SHP77 treated with DMSO at 0.1 percent for 48 hours (cell line): Measurements from ENCODE around the gene PPP2R2C.

Experiments
- DNase-seq: peaks from one replicate; lab custom pipeline; 2025; lab: John Stamatoyannopoulos, UW

PPP2R2C gene

DNA sequence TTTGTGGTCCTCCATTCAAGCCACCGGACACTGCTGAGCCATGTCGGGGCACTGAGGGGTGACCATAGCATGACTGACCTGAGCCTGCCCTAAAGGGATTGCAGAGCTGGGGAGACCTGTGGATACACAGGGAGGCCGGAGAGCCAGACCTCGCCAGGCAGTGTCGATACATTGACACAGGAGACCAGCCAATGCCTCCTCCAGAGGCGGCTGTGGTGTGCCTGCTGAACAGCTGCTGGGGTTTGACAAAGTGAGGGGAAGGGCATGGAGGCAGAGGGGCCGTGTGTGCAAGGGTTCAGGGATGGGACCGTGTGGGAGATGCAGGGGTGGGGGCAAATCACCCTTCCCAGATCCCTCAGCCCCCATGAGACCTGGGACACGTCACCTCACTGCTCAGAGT lies 48.0 kb downstream of the PPP2R2C start:
- no peak for DNase-seq

DNA sequence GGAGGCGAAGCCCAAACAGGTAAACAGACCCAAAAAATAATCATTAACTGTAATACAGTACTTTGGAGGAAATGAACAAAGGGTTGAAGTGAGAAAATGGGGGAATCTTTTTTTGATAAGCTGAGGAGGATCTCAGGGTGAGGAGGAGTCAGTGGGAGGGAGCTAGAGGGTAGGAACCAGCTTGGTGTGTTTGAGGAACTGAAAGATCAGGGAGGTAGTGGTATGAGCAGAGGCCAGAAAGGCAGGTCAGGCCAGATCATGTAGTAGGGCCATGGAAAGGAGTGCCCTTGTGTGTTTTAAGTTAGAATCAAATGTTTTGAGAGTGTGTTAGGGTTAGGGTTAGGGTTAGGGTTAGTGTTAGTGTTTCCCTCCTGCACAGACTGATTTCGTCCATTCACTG lies 48.8 kb downstream of the PPP2R2C start:
- DNase-seq, result no peak

DNA sequence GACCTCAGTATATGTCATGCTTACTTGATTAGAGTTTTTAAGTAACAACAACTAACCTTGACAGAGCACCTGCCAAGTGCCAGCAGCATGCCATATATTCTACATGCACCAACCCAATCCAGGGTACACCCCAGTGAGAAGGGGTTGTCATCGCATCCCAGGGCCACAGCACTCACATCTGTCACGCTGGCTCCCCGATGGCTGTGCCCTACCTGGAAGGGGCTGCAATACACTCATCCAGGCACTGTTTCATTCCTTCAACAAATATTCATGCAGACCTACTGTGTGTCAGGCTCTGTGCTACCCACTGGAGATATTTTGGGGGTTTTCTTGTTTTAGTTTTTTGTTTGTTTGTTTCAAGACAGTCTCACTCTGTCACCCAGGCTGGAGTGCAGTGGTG lies 49.5 kb downstream of the PPP2R2C start:
- no peak for DNase-seq

DNA sequence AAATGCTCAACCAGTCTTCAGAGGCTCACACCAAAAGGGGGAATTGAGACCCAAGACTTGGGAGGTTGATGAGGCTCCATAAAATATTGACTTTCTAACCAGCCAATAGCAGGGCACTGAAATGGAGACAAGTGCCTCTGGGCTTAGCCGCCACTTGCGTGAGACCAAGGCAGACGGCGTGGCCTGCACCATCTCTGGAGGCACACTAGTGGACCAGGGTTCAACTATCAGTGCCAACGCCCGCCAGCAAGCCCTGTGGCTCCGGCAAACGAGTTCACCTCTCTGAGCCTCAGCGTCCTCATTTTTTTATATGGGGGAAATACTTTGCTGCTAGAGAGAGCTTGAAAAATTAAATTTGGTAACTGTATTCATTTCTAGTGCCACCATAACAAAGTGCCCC lies 50.3 kb downstream of the PPP2R2C start:
- DNase-seq, result no peak

DNA sequence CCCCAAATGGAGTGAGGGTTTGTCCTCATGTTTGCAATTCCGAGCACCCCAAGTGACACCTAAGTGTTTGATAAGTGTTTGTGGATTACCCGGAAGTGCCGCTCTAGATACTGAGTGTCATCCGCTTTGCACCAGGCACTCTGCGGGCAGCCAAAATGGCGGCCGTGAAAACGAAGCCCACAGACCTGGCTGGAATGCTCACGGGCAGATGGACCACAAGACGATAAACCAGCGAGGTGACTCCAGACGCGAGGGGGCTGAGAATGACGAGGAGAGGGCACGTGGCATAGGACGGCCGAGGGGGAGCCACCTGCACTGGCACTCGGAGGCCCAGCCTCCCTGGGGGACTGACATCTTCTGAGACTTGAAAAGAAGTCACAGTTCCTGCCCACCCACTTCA lies 51.0 kb downstream of the PPP2R2C start:
- no peak for DNase-seq

DNA sequence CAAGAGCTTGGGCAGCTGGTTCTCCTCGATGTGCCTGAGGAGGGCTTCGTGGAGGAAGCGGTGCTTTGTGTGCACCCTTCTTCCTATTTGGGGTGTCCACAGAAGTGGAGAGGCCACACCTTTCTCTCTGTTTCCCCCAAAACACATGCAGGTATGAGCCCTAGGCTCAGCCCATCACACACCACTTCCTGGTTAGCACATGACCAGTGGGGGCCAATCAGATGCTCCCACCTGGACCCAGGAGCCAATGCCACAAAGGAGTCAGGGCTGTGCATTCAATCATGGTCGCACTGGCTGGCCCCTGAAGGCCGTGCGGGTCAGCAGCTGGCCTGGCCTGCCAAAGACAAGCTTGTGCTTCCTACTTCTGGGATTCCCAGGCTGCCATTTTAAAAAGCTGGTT lies 51.4 kb downstream of the PPP2R2C start:
- DNase-seq, result no peak

DNA sequence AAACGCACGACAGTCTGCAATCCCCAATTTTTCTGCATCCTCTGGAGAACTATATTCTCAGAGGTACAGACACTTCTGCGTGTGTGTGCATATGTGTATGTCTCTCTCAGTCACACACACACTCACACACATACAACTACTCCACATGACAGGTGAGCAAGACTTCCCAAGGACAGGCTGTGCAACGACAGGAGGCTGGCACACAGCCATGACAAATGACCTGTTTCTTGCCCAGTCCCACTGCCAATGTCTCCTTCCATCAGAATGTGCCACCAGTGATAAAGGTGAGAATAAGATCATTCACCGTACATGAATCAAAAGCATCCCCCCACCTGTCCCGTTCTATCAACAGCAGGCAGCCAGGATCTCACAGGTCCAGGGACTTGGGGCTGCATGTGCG lies 52.4 kb downstream of the PPP2R2C start:
- no peak for DNase-seq

DNA sequence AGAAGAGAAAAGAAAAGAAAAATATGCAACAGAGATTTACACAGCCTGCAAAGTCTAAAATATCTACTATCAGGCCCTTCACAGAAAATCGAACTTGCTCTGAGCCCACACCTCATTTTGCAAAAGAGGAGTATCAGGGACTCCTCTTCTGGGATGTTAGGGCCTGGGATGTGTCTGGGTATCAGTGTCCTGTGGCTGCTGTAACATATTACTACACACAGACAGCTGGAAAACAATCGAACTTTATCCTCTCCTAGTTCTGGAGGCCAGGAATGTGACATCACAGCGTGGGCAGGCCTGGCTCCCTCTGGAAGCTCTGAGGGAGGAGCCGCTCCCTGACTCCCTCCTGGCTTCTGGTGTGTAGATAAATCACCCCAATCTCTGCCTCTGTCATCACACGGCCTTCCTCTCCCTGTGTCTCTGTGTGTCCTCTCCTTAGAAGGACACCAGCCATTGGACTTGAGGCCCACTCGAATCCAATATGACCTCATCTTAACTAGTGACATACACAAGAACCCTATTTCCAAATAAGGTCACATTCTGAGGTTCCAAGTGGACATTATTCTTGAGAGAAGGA lies 52.9 kb downstream of the PPP2R2C start:
- DNase-seq, result no peak

DNA sequence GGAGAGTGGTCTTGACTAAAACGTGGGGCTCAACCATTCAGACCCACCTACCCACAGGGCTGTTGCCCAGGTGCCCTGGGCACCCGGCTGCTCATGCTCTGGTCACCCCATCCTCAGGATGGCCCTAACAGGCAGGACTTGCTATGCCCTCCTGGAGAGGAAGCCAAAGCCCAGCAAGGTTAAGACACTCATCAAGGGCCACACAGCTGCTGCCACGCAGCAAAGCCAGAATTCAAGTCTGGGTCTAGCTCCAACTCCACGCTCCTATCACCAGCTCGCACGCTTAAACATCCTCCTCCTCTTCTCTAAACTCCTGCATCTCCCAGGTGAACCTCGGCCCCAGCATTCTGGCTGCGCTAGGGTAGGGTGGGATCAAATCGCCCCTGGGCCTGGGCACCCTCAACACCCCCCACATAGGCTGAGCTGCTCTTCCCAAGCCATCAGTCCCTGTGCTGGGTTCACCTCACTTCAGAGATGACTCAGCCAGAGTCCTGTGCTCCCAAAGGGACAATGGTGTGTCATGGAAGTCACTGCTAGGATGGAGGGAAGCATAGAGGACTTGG lies 54.1 kb downstream of the PPP2R2C start:
- DNase-seq, result no peak

DNA sequence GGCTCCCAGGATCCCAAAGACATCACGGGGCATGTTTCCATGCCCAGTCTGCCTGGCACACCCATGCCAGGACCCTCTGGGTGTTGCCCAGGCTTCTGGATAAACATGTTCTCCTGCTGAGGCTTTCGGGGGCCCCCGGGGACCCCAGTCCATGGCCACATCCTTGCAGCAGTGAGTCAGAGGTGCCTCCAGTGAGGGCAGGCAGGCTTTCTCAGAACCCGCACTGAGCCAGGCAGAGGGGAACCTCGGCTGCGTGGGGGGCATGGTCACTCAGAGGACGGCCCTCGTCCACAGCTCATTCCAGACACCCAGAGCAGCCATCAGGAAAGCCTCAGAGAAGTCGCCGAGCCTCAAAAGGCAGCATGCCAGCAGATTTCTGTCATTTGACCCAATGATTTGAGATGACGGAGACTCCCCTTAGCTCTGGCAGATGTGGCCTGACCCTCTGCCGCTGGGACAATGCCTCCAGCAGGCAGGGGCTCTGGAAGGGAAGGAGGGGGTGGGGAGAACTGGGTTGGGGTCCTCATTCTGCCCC lies 54.8 kb downstream of the PPP2R2C start:
- DNase-seq, result no peak

DNA sequence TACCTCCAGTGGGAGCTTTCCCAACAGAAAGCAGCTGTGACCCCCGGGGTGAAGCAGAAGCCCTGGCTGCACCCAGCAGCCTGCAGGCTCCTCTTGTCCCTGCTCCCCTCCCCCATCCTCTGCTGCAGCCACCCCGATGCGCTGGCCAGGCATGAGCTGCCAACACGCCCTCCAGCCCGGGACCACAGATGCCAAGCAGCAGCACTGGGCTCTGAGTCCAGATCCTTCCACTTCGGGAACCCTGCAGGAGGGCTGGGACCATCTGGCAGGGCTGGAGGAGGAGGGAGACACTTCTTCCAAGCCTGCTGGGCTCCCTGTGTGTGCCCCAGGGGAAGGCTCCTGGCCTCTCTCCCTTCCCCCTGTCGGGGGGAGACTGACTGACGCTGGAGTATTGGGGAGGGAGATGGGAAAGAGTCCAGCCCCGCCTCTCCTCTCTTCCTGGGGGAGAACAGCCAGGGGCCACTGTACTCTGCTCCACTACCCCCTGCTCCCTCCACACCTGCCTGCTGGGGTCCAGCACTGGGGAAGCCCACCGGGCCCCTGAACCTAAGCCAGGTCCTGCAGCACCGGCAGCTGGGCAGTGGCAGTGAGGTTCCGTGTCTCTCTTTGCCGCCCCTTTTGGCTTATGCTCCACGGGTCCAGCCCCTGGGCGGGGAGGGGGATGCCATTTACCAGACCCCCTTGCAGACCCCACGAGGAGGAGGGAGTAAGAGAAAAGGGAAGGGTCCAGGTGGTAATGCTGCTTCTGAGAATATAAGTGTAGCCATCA lies 55.7 kb downstream of the PPP2R2C start:
- no peak for DNase-seq

DNA sequence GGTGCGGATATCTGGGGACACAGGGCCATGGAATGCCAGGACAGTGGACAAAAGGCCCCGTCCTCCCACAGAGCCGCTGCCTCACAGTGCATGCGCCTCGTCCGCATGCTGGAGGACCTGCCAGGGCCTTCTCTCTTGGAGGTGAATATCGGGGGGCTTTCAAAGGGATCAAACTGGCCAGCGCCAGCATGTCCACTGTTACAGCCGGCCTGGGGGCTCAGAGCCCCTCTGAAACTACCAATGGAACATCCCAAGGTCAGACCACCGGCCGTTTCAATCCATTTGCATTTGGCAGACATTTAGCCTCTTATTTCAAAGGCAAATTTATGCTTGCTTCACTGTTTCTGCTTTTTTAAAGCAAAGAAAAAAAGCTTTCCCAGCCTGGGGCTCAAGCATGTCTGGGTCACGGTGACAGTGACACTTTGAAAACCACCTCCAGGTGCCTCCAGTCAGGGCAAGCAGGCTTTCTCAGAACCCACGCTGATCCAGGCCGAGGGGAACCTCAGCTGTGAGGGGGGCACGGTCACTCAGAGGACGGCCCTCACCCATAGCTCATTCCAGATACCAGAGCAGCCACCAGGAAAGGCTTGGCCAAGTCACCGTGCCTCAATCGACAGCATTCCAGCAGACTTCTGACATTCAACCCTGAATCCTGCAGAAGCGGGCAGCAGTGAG lies 57.2 kb downstream of the PPP2R2C start:
- no peak for DNase-seq

DNA sequence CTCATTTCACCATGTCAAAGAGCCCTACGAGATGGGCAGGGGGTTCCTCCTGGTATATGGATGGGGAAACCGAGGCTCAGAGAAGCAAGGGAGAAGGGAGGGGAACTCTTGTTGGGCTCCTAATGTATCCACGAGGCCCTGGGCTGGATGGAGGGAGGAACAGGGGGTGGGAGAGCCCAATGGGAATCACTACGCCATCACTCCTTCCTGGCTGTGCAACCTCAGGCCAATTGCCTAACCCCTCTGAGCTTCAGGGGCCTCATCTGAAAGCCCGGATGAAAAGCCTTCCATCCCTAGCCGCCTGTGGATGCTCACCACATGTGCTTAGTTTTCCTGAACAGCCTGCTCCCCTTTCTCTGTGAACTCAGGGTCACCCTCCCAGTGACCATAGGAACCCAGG lies 57.8 kb downstream of the PPP2R2C start:
- no peak for DNase-seq

DNA sequence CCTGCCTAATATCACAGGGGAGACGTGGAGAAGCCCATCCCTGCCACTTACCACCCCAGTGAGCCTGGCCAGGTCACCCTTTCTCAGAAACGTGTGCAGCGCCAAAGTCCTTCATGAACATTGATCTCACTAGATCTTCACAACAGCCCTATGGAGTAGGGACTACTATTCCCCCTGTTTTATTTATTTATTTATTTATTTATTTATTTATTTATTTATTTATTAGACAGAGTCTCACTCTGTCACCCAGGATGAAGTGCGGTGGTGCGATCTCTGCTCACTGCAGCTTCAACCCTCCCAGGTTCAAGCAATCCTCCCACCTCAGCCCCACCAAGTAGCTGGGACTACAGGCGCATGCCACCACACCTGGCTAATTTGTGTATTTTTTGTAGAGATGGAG lies 61.8 kb downstream of the PPP2R2C start:
- no peak for DNase-seq

DNA sequence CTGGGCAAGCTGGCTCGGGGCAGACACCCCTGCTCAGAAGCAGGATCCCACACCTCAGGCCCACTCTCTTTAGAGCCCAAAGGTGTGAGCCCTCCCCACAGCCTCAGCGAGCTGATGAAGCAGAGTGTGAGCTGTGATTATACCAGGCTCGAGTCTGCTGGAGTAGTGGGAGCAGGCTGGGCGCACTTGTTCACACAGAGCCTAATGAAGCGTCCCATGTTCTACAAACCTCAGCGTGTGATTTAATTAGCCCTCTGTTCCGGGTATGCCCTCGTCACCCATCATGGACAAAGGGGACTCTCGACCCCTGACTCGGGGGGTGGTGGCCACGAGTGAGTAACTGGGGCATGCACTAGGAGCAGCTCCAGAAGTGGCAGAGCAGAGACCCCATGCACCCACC lies 62.3 kb downstream of the PPP2R2C start:
- DNase-seq, result no peak

DNA sequence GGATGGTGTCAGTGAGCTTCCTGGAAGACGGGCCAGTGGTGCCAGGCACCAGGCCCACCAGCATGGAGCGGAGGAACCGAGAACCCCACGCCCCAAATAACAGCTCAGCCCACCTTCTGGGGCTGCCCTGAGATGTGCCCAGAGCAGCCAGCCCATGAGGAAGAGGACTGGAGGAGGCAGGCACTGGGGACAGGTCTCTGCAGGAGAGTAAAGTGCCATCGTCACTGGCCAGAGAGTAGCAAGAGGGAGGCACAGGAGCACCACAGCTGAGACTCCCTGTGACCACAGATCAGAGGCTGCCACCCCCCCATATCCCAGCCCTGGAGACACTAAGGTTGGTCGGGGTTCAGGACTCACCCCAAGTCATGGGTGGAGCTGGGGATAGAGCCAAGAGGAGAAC lies 63.0 kb downstream of the PPP2R2C start:
- DNase-seq, result no peak

DNA sequence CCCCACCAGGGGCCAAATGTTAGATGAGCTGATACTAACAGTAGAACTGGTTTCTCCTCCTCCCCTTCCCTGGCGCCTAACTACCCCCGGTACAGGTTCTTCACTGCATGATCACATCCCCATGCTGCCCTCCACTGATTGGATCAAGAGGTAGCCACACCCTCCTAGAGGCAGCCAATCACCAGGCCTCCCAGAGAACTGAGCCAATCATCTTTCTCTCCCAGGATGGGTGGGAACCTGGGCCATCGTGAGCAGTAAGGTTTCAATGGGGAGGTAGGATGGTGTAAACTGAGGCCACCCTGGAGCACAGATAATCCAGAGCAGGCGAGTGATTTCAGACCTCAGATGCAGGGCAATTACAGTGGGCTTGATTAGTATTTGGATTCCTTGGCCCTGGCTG lies 64.2 kb downstream of the PPP2R2C start:
- no peak for DNase-seq

DNA sequence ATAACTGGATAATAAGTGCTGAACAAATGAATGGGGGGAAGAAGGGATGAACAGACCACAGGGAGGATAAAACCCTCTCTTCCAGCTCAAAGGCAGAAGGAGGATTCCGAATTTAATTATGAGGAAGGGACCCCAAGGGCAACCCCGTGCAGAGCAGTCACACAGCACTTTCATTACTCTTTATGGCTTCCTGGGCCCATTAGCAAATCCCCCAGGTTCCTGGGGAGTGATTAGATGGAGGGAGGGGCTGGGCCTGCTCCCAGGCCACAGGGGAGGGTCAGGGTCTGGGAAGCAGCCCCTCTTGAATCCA lies 67.1 kb downstream of the PPP2R2C start:
- DNase-seq, result no peak

DNA sequence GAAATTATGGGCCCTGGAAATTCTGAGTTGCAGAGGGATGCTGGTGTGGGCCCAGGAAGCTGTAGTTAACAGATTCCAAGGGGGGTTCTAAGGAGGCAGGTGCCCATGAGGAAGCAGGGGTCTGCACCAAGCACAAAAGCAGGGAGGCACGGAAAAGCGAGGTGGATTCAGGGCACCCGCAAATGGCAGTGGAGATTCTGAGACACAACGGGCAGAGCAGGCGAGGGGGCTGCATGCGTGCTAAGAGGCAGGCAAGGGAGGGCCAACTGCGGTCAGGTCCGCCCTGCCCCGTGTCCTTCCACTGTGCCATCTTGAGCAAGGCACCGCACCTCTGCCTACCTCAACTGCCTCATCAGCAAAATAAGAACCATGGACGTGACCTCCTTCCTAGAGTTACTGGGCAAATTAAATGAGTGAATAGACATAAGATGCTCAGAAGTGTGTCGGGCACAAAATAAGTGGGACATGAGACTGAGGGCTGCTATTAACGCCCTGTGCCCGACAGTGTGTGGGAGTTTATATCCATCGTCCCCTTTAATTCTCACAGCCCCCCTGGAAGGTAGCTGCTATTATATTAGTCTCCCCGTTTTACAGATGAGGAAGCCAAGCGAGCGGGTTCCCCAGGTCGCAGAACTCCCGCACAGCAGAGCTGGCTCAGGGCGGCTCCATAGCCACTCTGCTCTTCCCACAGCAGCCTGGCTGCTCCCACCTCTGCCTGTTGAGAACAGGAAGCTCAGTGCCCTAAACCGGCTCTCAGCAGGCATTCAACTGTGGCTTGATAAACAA lies 67.6 kb downstream of the PPP2R2C start:
- no peak for DNase-seq

DNA sequence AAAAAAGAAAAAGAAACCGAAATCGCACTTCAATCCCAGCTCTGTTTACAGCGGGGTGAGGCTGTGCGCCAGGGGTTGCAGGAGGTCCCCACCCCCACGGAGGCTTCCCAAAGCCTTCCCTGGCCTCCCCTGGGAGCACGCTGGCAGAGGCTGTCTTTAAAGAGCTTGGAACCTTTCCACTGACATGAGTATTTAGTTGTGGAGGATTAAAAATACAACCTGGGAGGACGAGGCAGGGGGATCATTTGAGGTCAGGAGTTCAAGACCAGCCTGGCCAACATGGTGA lies 69.1 kb downstream of the PPP2R2C start:
- DNase-seq, result no peak

DNA sequence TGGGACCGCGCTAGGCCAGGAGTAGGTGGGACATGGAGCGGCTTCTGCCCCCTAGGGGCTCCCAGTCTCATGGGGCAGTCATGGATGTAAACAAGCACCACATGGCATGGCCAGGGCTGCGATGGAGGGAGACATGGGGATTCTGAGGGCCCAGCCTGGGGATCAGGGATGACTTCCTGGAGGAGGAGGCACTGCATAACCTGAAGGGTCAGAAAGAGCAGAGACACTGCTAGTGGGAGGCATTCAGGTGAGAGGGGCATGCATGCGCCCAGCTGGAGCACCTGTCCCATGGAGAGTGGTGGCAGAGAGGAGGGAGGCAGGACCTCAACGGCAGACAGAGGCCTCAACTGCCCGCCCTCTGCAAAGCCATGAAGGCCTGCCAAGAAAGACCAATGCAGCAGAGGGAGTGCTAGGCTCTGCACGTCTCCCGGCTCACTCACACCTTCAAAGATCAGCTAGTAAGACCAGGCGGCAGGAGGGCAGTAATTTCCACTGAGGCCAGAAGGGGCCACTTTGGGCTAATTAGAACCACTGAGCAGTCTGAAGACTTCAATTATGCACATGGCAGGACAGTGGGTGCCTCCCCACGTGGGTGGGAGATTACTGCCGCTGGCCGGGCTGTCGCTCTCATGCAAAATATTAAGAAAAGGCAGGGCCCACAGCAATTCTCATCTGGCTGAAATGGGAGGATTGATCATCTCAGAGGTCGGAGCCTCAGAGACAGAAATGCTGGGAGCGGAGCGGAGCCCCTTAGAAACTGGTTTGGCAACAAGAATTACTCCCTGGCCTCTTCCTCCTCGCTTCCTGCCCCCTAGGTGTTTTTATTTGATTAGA lies 69.6 kb downstream of the PPP2R2C start:
- no peak for DNase-seq

DNA sequence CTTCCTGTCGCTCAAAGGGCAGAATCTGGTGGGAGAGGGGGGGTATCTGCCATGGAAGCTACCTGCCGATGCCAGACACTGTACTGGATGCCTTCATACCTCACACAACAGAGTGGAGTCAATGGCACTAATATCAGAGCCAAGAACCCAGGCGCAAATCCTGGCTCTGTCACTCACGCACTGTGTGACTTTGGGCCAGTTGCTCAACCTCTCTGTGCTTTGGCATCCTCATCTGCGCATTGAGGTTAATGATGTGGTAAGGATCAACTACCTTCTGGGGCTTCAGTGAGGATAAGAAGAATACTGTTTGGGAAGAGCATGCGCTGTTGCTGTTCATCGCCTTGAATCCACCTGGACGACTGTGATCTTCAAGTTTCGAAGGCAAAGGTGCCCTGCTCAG lies 70.6 kb downstream of the PPP2R2C start:
- no peak for DNase-seq
